Activated T-helper 1 cell treated with anti-CD3 and anti-CD28 coated beads, Interleukin-12 subunit alpha, Interleukin-12 subunit beta, Interleukin-2, Interleukin-4 antibody, amounts not matched to agents 30 ng/mL and 10 ng/mL and 1 ng/mL, durations not matched to agents 14 hours and 24 hours and 36 hours (primary cell): ENCODE measurements around the gene OR2F2. TPM values are rescaled to one million over a fixed set of nuclear protein-coding genes. Genes with fewer than 3 reads are reported as not detected.

Experiments
- DNase-seq: peaks from one replicate; pipeline ENCODE4 v3.0.0; 2021; ENCODE audit warnings: low spot score
- H3K27ac Mint-ChIP-seq: one replicate; pipeline ENCODE4 v1.8.0; 2021; ENCODE audit warnings: mild to moderate bottlenecking, mixed read lengths
- H3K27me3 Mint-ChIP-seq: one replicate; pipeline ENCODE4 v1.8.0; 2022; ENCODE audit warnings: mild to moderate bottlenecking, moderate library complexity, mixed read lengths; ENCODE audit not compliant: insufficient read depth
- H3K36me3 Mint-ChIP-seq: one replicate; pipeline ENCODE4 v1.8.0; 2021; ENCODE audit warnings: low read depth, mixed read lengths
- H3K4me1 Mint-ChIP-seq: one replicate; pipeline ENCODE4 v1.8.0; 2021; ENCODE audit warnings: low read depth, mixed read lengths
- H3K4me3 Mint-ChIP-seq: one replicate; pipeline ENCODE4 v1.8.0; 2021; ENCODE audit warnings: mild to moderate bottlenecking, moderate library complexity, mixed read lengths
- H3K9me3 Mint-ChIP-seq: one replicate; pipeline ENCODE4 v1.8.0; 2021; ENCODE audit warnings: mixed read lengths
- intact Hi-C: fragments of 100-400 bp; cut with micrococcal nuclease; formaldehyde crosslinking; loops from one replicate; pipeline ENCODE4 v1.15.1; 2024
- total RNA-seq: library from RNA; stranded (reverse); gene quantifications from 2 replicates; pipeline ENCODE4 v1.2.3, GENCODE V29; 2022

The OR2F2 gene
- total RNA-seq, 1 donor from 2014 or later: not detected

- Mint-ChIP-seq H3K4me1 (no peaks in the 10 kb centered on the region), H3K27ac (no peak overlapping the region), H3K36me3 (no peaks in the 10 kb centered on the region), H3K4me3 (no peak overlapping the region), H3K27me3 (no peaks in the 10 kb centered on the region), H3K9me3 (no peaks in the 10 kb centered on the region)
- DNase-seq: no peak
- intact Hi-C loops: no loop called here
Measured at GRCh38 chr7:143973870-143974416, 38.9 kb downstream of the OR2F2 start.

GRCh38 chr7:143974459-143974858 lies 39.4 kb downstream of the OR2F2 start:
- intact Hi-C loops: no loop called here
- no peak overlapping the region for H3K4me3 Mint-ChIP-seq
- H3K36me3 Mint-ChIP-seq: no peaks in the 10 kb centered on the region
- DNase-seq: no peak
- H3K4me1 Mint-ChIP-seq: no peaks in the 10 kb centered on the region
- no peaks in the 10 kb centered on the region for H3K9me3 Mint-ChIP-seq
- no peaks in the 10 kb centered on the region for H3K27me3 Mint-ChIP-seq
- no peak overlapping the region for H3K27ac Mint-ChIP-seq

GRCh38 chr7:143975617-143976016 lies 40.6 kb downstream of the OR2F2 start:
- Mint-ChIP-seq H3K36me3 (no peaks in the 10 kb centered on the region), H3K27ac (no peak overlapping the region), H3K9me3 (no peaks in the 10 kb centered on the region), H3K4me1 (no peaks in the 10 kb centered on the region), H3K4me3 (no peak overlapping the region), H3K27me3 (no peaks in the 10 kb centered on the region)
- intact Hi-C loops: no loop called here
- no peak for DNase-seq

DNA sequence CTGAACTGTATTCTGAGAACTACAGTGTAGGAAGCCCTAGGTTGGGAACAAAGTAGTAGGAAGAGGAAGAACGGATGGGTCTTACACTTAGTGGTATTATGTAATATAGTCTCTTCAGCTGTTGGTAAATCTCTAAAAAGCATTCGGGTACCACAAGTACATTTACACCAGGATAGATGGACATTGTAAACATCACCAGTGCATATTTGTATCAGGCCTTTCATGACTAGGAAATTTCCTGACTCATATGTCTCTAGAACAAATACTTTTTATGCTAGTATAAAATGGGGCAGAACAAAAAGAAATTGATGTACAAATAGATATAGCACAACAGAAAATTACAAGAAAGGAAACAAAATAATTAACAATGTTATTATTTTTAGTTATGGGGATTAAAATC lies 43.6 kb downstream of the OR2F2 start:
- DNase-seq: no peak
- intact Hi-C loops: no loop called here
- Mint-ChIP-seq H3K27me3 (no peaks in the 10 kb centered on the region), H3K9me3 (no peaks in the 10 kb centered on the region), H3K4me1 (no peaks in the 10 kb centered on the region), H3K27ac (no peak overlapping the region), H3K4me3 (no peak overlapping the region), H3K36me3 (no peaks in the 10 kb centered on the region)

GRCh38 chr7:143979359-143979758 lies 44.3 kb downstream of the OR2F2 start:
- H3K9me3 Mint-ChIP-seq: no peaks in the 10 kb centered on the region
- no peak overlapping the region for H3K27ac Mint-ChIP-seq
- H3K4me3 Mint-ChIP-seq: no peak overlapping the region
- H3K4me1 Mint-ChIP-seq: no peaks in the 10 kb centered on the region
- intact Hi-C loops: no loop called here
- DNase-seq: no peak
- no peaks in the 10 kb centered on the region for H3K36me3 Mint-ChIP-seq
- no peaks in the 10 kb centered on the region for H3K27me3 Mint-ChIP-seq

DNA sequence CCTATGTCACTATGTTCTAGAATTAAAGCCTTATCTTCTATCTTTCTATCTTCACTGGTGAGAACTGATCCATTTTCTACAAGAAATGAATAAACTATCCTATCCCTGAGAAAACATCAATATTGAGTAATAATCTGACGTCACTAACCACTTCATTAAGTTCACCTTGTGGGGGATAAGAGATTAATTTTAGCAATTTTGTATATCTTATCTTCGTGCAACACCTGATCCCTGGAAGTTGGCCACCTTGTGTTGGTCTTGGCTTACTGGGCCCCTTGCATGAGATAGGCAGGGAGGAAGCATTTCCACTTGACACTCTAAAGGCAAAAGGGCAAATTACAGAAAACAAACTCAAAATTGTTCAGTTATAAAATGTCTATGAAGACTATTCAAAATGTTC lies 45.0 kb downstream of the OR2F2 start:
- DNase-seq: no peak
- H3K4me3 Mint-ChIP-seq: no peak overlapping the region
- intact Hi-C loops: no loop called here
- H3K9me3 Mint-ChIP-seq: no peaks in the 10 kb centered on the region
- no peaks in the 10 kb centered on the region for H3K27me3 Mint-ChIP-seq
- H3K27ac Mint-ChIP-seq: no peak overlapping the region
- H3K4me1 Mint-ChIP-seq: no peaks in the 10 kb centered on the region
- no peaks in the 10 kb centered on the region for H3K36me3 Mint-ChIP-seq

GRCh38 chr7:143980746-143981510 lies 45.9 kb downstream of the OR2F2 start:
- H3K9me3 Mint-ChIP-seq: no peaks in the 10 kb centered on the region
- H3K4me3 Mint-ChIP-seq: no peak overlapping the region
- intact Hi-C loops: no loop called here
- no peaks in the 10 kb centered on the region for H3K4me1 Mint-ChIP-seq
- no peak for DNase-seq
- no peak overlapping the region for H3K27ac Mint-ChIP-seq
- no peaks in the 10 kb centered on the region for H3K36me3 Mint-ChIP-seq
- no peaks in the 10 kb centered on the region for H3K27me3 Mint-ChIP-seq

DNA sequence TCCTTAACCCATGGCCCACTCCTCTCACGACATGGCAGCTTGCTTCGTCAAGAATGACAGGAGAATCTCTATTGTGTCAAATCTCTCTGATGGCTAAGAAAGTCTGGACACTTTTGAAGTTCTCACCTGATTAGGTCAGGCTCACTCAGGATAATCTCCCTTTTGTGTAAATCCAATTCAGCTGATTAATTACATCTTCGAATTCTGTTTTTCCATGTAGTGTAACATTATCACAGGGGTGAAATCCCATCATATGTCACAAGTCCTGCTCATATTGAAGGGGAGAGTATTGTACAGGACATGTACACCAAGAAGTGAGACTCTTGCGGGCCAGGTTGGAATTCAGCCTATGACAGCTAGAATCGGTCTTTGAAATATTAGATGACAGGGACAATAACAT lies 48.9 kb downstream of the OR2F2 start:
- intact Hi-C loops: no loop called here
- DNase-seq: no peak
- peaks cover 18% of the 10 kb centered on the region for H3K4me1 Mint-ChIP-seq
- H3K27me3 Mint-ChIP-seq: no peaks in the 10 kb centered on the region
- H3K9me3 Mint-ChIP-seq: peaks cover 8% of the 10 kb centered on the region
- no peak overlapping the region for H3K4me3 Mint-ChIP-seq
- H3K27ac Mint-ChIP-seq: no peak overlapping the region
- H3K36me3 Mint-ChIP-seq: no peaks in the 10 kb centered on the region

Other genes with a start within 250 kb of the OR2F2 start
- 0.93 TPM in 1 of 2 replicates, not detected in the other for gene CTAGE6, start 177.5 kb upstream of the OR2F2 start, total RNA-seq
- 13.1 and 13.8 TPM in 2 replicates for gene TCAF1, start 33.1 kb upstream of the OR2F2 start, total RNA-seq
- not detected in 2 replicates for gene OR2F1, start 19.6 kb downstream of the OR2F2 start, total RNA-seq
- gene OR6B1, start 65.1 kb downstream of the OR2F2 start, total RNA-seq: not detected in 2 replicates
- gene OR2A5, start 113.7 kb downstream of the OR2F2 start, total RNA-seq: not detected in 2 replicates
- gene OR2A25, start 134.6 kb downstream of the OR2F2 start, total RNA-seq: not detected in 2 replicates
- gene OR2A12, start 151.0 kb downstream of the OR2F2 start, total RNA-seq: not detected in 2 replicates
- gene OR2A2, start 174.3 kb downstream of the OR2F2 start, total RNA-seq: not detected in 2 replicates
- gene OR2A14, start 187.9 kb downstream of the OR2F2 start, total RNA-seq: not detected in 2 replicates
- 0.75 and 1.1 TPM in 2 replicates for gene CTAGE4, start 248.2 kb downstream of the OR2F2 start, total RNA-seq